GM12878 (cell line): ENCODE data around the gene VPS33B. TPM values are rescaled to one million over a fixed set of nuclear protein-coding genes. Genes with fewer than 3 reads are reported as not detected.
"Not testable (repeated sequence)": the region's sequence is repeated elsewhere in the genome, so short reads cannot be mapped to it uniquely, and the experiment has no call there.

ENCODE experiments used
- ATAC-seq: fragments of 200-7000 bp; cut with Tn5 transposase; 3 replicates; pipeline ENCODE4 v1.9.1; 2020; ENCODE audit warnings: mild to moderate bottlenecking, moderate library complexity
- BruUV-seq: library from RNA; stranded (reverse); fragments of 400-500 nt; replicated peaks from 2 replicates; lab custom pipeline; 2021; lab: Mats Ljungman, UMichigan
- CTCF ChIA-PET: fragments of 300-600 bp; sonication (Branson Sonifier 250); formaldehyde crosslinking; extraction: SDS; loops from one replicate; lab custom pipeline; 2021; ENCODE audit warnings: inconsistent platforms; lab: Yijun Ruan, JAX
- POLR2A ChIA-PET: fragments of 350-600 bp; formaldehyde crosslinking; extraction: SDS; loops from one replicate; lab custom pipeline; 2021; ENCODE audit warnings: inconsistent platforms; lab: Charles Lee
- RAD21 ChIA-PET: fragments of 300-600 bp; sonication (Branson Sonifier 250); formaldehyde crosslinking; loops from one replicate; lab custom pipeline; 2023; ENCODE audit warnings: antibody characterized with exemption; ENCODE audit not compliant: unreplicated experiment; lab: Charles Lee
- SMC1A ChIA-PET: fragments of 300-600 bp; sonication (Branson Sonifier 250); formaldehyde crosslinking; loops from one replicate; lab custom pipeline; 2023; ENCODE audit not compliant: unreplicated experiment, uncharacterized antibody; lab: Charles Lee
- DNase-seq: peaks from one replicate; pipeline ENCODE4 v3.0.0-alpha.2; 2011; ENCODE audit warnings: low read depth, low spot score
- FAIRE-seq: peaks from 3 replicates; lab custom pipeline; 2011; peaks lifted over from hg19 to GRCh38; lab: Jason Lieb, UNC
- H2AFZ ChIP-seq: 2 replicates; pipeline ENCODE4 v1.6.0; 2011; ENCODE audit warnings: low read depth, low read length, control low read depth; ENCODE audit not compliant: control insufficient read depth
- H3K27ac ChIP-seq: 2 replicates; pipeline ENCODE4 v1.5.1; 2011; ENCODE audit warnings: control low read depth; ENCODE audit not compliant: control insufficient read depth, insufficient read depth
- H3K27me3 ChIP-seq, 2 experiments: replicated peaks in 1 of 2; 2 replicates each; pipeline versions ENCODE4 v1.6.0 to v1.6.1; 2011; ENCODE audit warnings: low read length in 1 of 2; ENCODE audit not compliant: control insufficient read depth in 2 of 2, insufficient read depth in 2 of 2
- H3K36me3 ChIP-seq, 2 experiments: 2 replicates each; pipeline ENCODE4 v1.5.1; 2011; ENCODE audit warnings: low read length in 1 of 2; ENCODE audit not compliant: control insufficient read depth in 2 of 2, insufficient read depth in 2 of 2
- H3K4me1 ChIP-seq: 2 replicates; pipeline ENCODE4 v1.6.1; 2011; ENCODE audit warnings: mild to moderate bottlenecking, low read length, moderate library complexity, mixed read lengths; ENCODE audit not compliant: control insufficient read depth, insufficient read depth
- H3K4me2 ChIP-seq: 2 replicates; pipeline ENCODE4 v1.6.0; 2011; ENCODE audit warnings: control low read depth; ENCODE audit not compliant: control insufficient read depth, insufficient read depth
- H3K4me3 ChIP-seq: fragments of 200-600 bp; sonication (generic); 2 replicates; pipeline ENCODE4 v1.5.1; 2016
- H3K79me2 ChIP-seq: 2 replicates; pipeline ENCODE4 v1.6.0; 2011; ENCODE audit warnings: low read length; ENCODE audit not compliant: control insufficient read depth, insufficient read depth
- H3K9ac ChIP-seq: 2 replicates; pipeline ENCODE4 v1.8.0; 2011; ENCODE audit warnings: low read length, control low read depth, mixed read lengths; ENCODE audit not compliant: control insufficient read depth, insufficient read depth
- H3K9me3 ChIP-seq: replicated peaks from 3 replicates; pipeline ENCODE4 v1.5.1; 2011; ENCODE audit warnings: mild to moderate bottlenecking, low read length; ENCODE audit not compliant: control insufficient read depth, insufficient read depth
- H4K20me1 ChIP-seq: 2 replicates; pipeline ENCODE4 v1.6.0; 2011; ENCODE audit not compliant: control insufficient read depth, insufficient read depth
- BCL11A ChIP-seq: IDR thresholded peaks from 2 replicates; pipeline ENCODE4 v1.6.1; 2011; ENCODE audit warnings: low read depth, low read length
- RAD51 ChIP-seq: fragments of 450-650 bp; IDR thresholded peaks from 2 replicates; pipeline ENCODE4 v1.6.1; 2016; ENCODE audit warnings: moderate library complexity, mild to moderate bottlenecking, inconsistent platforms
- RUNX3 ChIP-seq: IDR thresholded peaks from 2 replicates; pipeline ENCODE4 v1.6.1; 2012; ENCODE audit warnings: low read length, inconsistent platforms
- WGBS: methylation state at CpG from one replicate; pipeline ENCODE4 v1.1.6; 2016; ENCODE audit warnings: low lambda C conversion rate; ENCODE audit not compliant: insufficient replicate concordance, insufficient coverage; ENCODE audit errors: missing lambda C conversion rate; 5-methylcytosine and 5-hydroxymethylcytosine counted together
- in situ Hi-C: fragments of 300-500 bp; cut with MboI; formaldehyde crosslinking; loops from 9 replicates; pipeline ENCODE4 v1.14.3; 2018; ENCODE audit warnings: mixed read lengths
- intact Hi-C: fragments of 100-400 bp; cut with micrococcal nuclease; formaldehyde crosslinking; loops from one replicate; pipeline ENCODE4 v1.14.2; 2022; ENCODE audit not compliant: unreplicated experiment
- polyA plus RNA-seq, 11 experiments: library from polyadenylated mRNA; depleted of rRNA in 4 of 11; unstranded in 6 of 11; stranded (reverse) in 5 of 11; fragments of >200 nt; fragmentation: Nextera tagmentation in 4 of 11; fragmentation: Illumina TruSeq in 1 of 11; extraction: Ambion mirVana in 4 of 11; extraction: Trizol in 1 of 11; gene quantifications; 1 replicate in 1 of 11; 2 replicates in 10 of 11; pipeline versions ENCODE4 v1.2.1 to v1.2.3, GENCODE V29; 2011 to 2016; ENCODE audit warnings: inconsistent platforms in 2 of 11, missing spikeins in 2 of 11, low read depth in 1 of 11
- total RNA-seq, 4 experiments: library from RNA; depleted of rRNA in 3 of 4; stranded (reverse); fragments of >200 nt in 3 of 4; fragmentation: Illumina TruSeq in 1 of 4; extraction: Trizol in 1 of 4; gene quantifications; 2 replicates each; pipeline versions ENCODE4 v1.2.1 to v1.2.3, GENCODE V29; 2013 to 2021
- TF ChIP-seq, protein P1 (sequence below): fragments of 450-650 bp; IDR thresholded peaks from 2 replicates; pipeline ENCODE4 v1.6.1; 2017; ENCODE audit warnings: antibody characterized with exemption, mild to moderate bottlenecking, moderate library complexity

Gene VPS33B
- total and polyA plus RNA-seq, 10 of the 15 experiments (the other 5 are each of a cell fraction or from before 2014, with no cell fraction given) = 11.4 to 21.5 (median 15.2) TPM

DNA sequence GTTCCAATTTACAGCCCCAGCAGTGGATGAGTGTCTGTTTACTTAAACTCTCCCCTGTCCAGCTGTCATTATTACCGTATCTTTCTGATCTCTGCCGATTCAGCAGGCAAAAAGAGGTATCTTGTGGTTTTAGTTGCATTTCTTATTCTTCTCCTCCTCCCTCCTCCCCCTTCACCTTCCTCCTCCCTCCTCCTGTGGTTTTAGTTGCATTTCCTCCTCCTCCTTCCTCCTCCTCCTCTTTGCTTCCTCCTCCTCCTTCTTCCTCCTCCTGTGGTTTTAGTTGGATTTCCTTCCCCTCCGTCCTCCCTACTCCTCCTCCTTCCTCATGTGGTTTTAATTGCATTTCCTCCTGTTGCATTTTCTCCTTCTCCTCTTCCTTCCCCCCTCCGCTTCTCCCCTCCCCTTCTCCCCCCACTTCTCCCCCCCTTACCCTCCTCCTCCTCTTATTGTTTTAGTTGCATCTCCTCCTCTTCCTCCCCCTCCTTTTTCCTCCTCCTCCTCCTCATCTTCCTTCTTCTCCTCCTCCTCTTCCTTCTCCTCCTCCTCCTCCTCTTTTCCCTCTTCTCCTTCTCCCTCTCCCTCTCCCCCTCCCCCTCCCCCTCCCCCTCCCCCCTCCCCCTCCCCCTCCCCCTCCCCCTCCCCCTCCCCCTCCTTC is 25.3 kb upstream of the VPS33B start:
- POLR2A ChIA-PET = interaction anchor here (0.7 kb wide), 1 partner anchor 113 kb away, joined by 4 read pairs; the partner anchor contains the start of gene UNC45A
- TF ChIP-seq BCL11A = no peak
- TF ChIP-seq RAD51 = no peak
- TF ChIP-seq RUNX3 = peak; percentile 68
- TF ChIP-seq, protein P1, sequence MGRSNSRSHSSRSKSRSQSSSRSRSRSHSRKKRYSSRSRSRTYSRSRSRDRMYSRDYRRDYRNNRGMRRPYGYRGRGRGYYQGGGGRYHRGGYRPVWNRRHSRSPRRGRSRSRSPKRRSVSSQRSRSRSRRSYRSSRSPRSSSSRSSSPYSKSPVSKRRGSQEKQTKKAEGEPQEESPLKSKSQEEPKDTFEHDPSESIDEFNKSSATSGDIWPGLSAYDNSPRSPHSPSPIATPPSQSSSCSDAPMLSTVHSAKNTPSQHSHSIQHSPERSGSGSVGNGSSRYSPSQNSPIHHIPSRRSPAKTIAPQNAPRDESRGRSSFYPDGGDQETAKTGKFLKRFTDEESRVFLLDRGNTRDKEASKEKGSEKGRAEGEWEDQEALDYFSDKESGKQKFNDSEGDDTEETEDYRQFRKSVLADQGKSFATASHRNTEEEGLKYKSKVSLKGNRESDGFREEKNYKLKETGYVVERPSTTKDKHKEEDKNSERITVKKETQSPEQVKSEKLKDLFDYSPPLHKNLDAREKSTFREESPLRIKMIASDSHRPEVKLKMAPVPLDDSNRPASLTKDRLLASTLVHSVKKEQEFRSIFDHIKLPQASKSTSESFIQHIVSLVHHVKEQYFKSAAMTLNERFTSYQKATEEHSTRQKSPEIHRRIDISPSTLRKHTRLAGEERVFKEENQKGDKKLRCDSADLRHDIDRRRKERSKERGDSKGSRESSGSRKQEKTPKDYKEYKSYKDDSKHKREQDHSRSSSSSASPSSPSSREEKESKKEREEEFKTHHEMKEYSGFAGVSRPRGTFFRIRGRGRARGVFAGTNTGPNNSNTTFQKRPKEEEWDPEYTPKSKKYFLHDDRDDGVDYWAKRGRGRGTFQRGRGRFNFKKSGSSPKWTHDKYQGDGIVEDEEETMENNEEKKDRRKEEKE = no peak
- H2AFZ ChIP-seq = no peak overlapping the region
- SMC1A ChIA-PET = no interaction called here
- intact Hi-C loops (loop anchor here (5.0 kb wide), 1 partner anchor 90 kb away; no protein-coding TSS in a partner anchor), in situ Hi-C loops (no loop called here)
- ATAC-seq (no peak), DNase-seq (no peak), FAIRE-seq (no peak)
- H3K9ac ChIP-seq = no peak overlapping the region
- RAD21 ChIA-PET = interaction anchor here (2.3 kb wide), 1 partner anchor 225 kb away, joined by 7 read pairs; no protein-coding TSS in a partner anchor
- H3K9me3 ChIP-seq = no peaks in the 10 kb centered on the region
- no peak overlapping the region for H3K27ac ChIP-seq
- no peak overlapping the region for H3K4me2 ChIP-seq
- H4K20me1 ChIP-seq = no peaks in the 10 kb centered on the region
- no peaks in the 10 kb centered on the region for H3K36me3 ChIP-seq
- no peaks in the 10 kb centered on the region; a peak in 2 of 4 replicates for H3K27me3 ChIP-seq
- H3K4me1 ChIP-seq = no peaks in the 10 kb centered on the region; the same call in 1 of the 2 replicates
- CTCF ChIA-PET = interaction anchor here (1.5 to 3.3 kb wide), 2 partner anchors 115 to 224 kb away, joined by 4 to 18 read pairs; partner anchors contain the start of gene HDDC3
- no TSS peak for BruUV-seq
- H3K4me3 ChIP-seq = no peak overlapping the region
- H3K79me2 ChIP-seq = no peaks in the 10 kb centered on the region
- WGBS = 0% methylated on average over 2 of the region's 4 CpGs

DNA sequence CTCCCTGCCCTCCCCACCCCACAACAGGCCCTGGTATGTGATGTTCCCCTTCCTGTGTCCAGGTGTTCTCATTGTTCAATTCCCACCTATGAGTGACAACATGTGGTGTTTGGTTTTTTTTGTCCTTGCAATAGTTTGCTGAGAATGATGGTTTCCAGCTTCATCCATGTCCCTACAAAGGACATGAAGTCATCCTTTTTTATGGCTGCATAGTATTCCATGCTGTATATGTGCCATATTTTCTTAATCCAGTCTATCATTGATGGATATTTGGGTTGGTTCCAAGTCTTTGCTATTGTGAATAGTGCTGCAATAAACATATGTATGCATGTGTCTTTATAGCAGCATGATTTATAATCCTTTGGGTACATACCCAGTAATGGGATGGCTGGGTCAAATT is 23.7 kb upstream of the VPS33B start:
- H3K9me3 ChIP-seq, H3K4me2 ChIP-seq, SMC1A ChIA-PET, in situ Hi-C loops, ATAC-seq, H3K4me3 ChIP-seq, H3K9ac ChIP-seq, H3K27ac ChIP-seq, H4K20me1 ChIP-seq, RAD21 ChIA-PET, BruUV-seq, POLR2A ChIA-PET, DNase-seq, H3K27me3 ChIP-seq, H3K4me1 ChIP-seq, FAIRE-seq, H3K79me2 ChIP-seq, H2AFZ ChIP-seq, H3K36me3 ChIP-seq: not testable (repeated sequence)
- CTCF ChIA-PET = interaction anchor here (1.4 kb wide), 1 partner anchor 9 kb away, joined by 3 read pairs; no protein-coding TSS in a partner anchor
- intact Hi-C loops = loop anchor here (5.0 kb wide), 1 partner anchor 89 kb away; no protein-coding TSS in a partner anchor
